ENCODE measurements around the gene SPIRE2.
A peak's percentile ranks its signal among the peaks of the same experiment; 100 is the strongest.

SPIRE2 gene

GRCh38 chr16:89915303-89916232, 87.3 kb downstream of the SPIRE2 start:
- no peak for DNase-seq (ENCODE audit: low spot score)

- DNase-seq (ENCODE audit: low spot score), result peak; percentile 52
These were observed 89.6 kb downstream of the SPIRE2 start for GRCh38 chr16:89917773-89918452.

DNA sequence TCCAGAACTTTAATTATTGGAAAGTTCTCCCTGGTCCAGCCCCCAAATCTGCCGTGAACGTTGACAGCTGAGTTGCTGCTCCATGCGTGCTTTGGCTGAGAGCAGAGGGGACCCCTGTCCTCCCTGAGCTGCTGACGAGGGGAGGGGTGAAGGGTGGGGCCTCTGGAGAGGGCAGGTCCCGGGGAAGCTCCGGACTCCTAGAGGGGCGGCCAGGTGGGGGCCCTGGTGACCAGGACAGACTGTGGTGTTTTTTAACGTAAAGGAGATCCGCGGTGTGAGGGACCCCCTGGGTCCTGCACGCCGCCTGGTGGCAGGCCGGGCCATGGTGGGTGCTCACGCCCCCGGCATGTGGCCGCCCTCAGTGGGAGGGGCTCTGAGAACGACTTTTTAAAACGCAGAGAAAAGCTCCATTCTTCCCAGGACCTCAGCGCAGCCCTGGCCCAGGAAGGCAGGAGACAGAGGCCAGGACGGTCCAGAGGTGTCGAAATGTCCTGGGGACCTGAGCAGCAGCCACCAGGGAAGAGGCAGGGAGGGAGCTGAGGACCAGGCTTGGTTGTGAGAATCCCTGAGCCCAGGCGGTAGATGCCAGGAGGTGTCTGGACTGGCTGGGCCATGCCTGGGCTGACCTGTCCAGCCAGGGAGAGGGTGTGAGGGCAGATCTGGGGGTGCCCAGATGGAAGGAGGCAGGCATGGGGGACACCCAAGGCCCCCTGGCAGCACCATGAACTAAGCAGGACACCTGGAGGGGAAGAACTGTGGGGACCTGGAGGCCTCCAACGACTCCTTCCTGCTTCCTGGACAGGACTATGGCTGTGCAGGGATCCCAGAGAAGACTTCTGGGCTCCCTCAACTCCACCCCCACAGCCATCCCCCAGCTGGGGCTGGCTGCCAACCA, 90.4 kb downstream of the SPIRE2 start, which contains the start of gene MC1R:
Gene MC1R (plus strand): TSS at position 410 of the 895 bp plus-strand sequence. CDS start 397 bp downstream, at position 807.
- DNase-seq (ENCODE audit: low spot score), result no peak

GRCh38 chr16:89919535-89920406, 91.5 kb downstream of the SPIRE2 start:
- DNase-seq (ENCODE audit: low spot score), result no peak

DNA sequence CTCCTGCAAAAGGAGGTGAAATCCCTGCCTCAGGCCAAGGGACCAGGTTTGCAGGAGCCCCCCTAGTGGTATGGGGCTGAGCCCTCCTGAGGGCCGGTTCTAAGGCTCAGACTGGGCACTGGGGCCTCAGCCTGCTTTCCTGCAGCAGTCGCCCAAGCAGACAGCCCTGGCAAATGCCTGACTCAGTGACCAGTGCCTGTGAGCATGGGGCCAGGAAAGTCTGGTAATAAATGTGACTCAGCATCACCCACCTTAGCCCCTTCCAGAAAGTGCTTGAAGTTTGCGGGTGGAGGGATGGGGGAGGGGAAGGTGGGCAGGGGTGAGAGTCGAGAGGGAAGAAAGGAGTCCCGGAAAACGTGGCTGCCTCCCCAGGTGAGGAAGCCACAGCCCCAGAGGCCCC, 92.4 kb downstream of the SPIRE2 start:
- DNase-seq (ENCODE audit: low spot score), result no peak
